A549 (cell line): ENCODE data around the gene PIP5K1A. TPM values are rescaled to one million over a fixed set of nuclear protein-coding genes. Genes with fewer than 3 reads are reported as not detected.
A peak's percentile ranks its signal among the peaks of the same experiment; 100 is the strongest.

Source experiments
- ATAC-seq, 2 experiments: fragments of 200-7000 bp in 1 of 2; fragments of >200 bp in 1 of 2; cut with Nextera tagmentation in 1 of 2; cut with Tn5 transposase in 1 of 2; 3 replicates each; pipeline versions ENCODE4 v1.8.0 to v1.9.1; 2018 to 2020; ENCODE audit warnings: mild to moderate bottlenecking in 1 of 2, moderate library complexity in 1 of 2
- CTCF ChIA-PET: fragments of 300-600 bp; sonication (Branson Sonifier 250); formaldehyde crosslinking; extraction: SDS; loops from one replicate; lab custom pipeline; 2021; ENCODE audit warnings: antibody characterized with exemption, inconsistent platforms; lab: Yijun Ruan, JAX
- POLR2A ChIA-PET: fragments of 350-600 bp; formaldehyde crosslinking; extraction: SDS; loops from one replicate; lab custom pipeline; 2021; ENCODE audit warnings: antibody characterized with exemption, inconsistent platforms; lab: Yijun Ruan, JAX
- DNase-seq, 2 experiments: peaks; one replicate each; pipeline versions ENCODE4 v3.0.0 to v3.0.0-alpha.2; 2011 to 2016; ENCODE audit warnings: low read depth in 1 of 2, low spot score in 1 of 2
- FAIRE-seq: peaks from 2 replicates; lab custom pipeline; 2011; peaks lifted over from hg19 to GRCh38; lab: Jason Lieb, UNC
- H3K27ac ChIP-seq, 2 experiments: fragments of >200 bp; sonication (Bioruptor Twin); formaldehyde crosslinking; 3 replicates each; pipeline ENCODE4 v1.5.1; 2016 to 2017
- H3K4me1 ChIP-seq: fragments of >200 bp; sonication (Bioruptor Twin); formaldehyde crosslinking; 3 replicates; pipeline ENCODE4 v1.6.1; 2016
- H3K4me2 ChIP-seq: fragments of >200 bp; sonication (Bioruptor Twin); formaldehyde crosslinking; 3 replicates; pipeline ENCODE4 v1.6.1; 2016
- H3K4me3 ChIP-seq: fragments of >200 bp; sonication (Bioruptor Twin); formaldehyde crosslinking; 3 replicates; pipeline ENCODE4 v1.5.1; 2016
- H3K9me3 ChIP-seq: fragments of >200 bp; sonication (Bioruptor Twin); formaldehyde crosslinking; 3 replicates; pipeline ENCODE4 v1.6.1; 2016
- CBX2 ChIP-seq: fragments of 200-600 bp; sonication (generic); IDR thresholded peaks from 2 replicates; pipeline ENCODE4 v1.6.1; 2016; ENCODE audit warnings: low read depth, mild to moderate bottlenecking, borderline replicate concordance
- CHD4 ChIP-seq: fragments of 200-600 bp; sonication (generic); IDR thresholded peaks from 2 replicates; pipeline ENCODE4 v1.6.1; 2016; ENCODE audit warnings: antibody characterized with exemption, mild to moderate bottlenecking, borderline replicate concordance
- FOXS1 ChIP-seq: fragments of 250-450 bp; sonication (Bioruptor Pico); IDR thresholded peaks from 2 replicates; pipeline ENCODE4 v1.5.0; 2020; ENCODE audit warnings: mild to moderate bottlenecking, moderate library complexity
- GATA3 ChIP-seq: IDR thresholded peaks from 2 replicates; pipeline ENCODE4 v1.6.1; 2012; ENCODE audit warnings: borderline replicate concordance
- HDAC2 ChIP-seq: fragments of 200-600 bp; sonication (generic); IDR thresholded peaks from 2 replicates; pipeline ENCODE4 v1.6.1; 2016
- HEYL ChIP-seq: fragments of 250-450 bp; sonication (Bioruptor Pico); IDR thresholded peaks from 2 replicates; pipeline ENCODE4 v1.8.0; 2021; ENCODE audit warnings: mild to moderate bottlenecking, moderate library complexity
- MAFK ChIP-seq: fragments of 450-650 bp; IDR thresholded peaks from 2 replicates; pipeline ENCODE4 v1.6.1; 2014; ENCODE audit not compliant: partially characterized antibody
- NR3C1 ChIP-seq: fragments of >200 bp; sonication (Bioruptor Twin); formaldehyde crosslinking; IDR thresholded peaks from 3 replicates; pipeline ENCODE4 v1.6.1; 2017
- PHF8 ChIP-seq: fragments of 200-600 bp; sonication (generic); IDR thresholded peaks from 2 replicates; pipeline ENCODE4 v1.6.1; 2016; ENCODE audit warnings: low read depth, mild to moderate bottlenecking, antibody characterized with exemption, moderate library complexity, borderline replicate concordance
- POLR2A ChIP-seq: IDR thresholded peaks from 2 replicates; pipeline ENCODE4 v1.6.1; 2012; ENCODE audit warnings: mild to moderate bottlenecking, low read length
- POLR2AphosphoS2 ChIP-seq: conservative IDR thresholded peaks from 2 replicates; pipeline ENCODE4 v1.6.1; 2012; ENCODE audit warnings: low read length, improper control_type of control experiment, inconsistent platforms
- RFX5 ChIP-seq: fragments of 450-650 bp; IDR thresholded peaks from 2 replicates; pipeline ENCODE4 v1.7.1; 2014; ENCODE audit warnings: antibody characterized with exemption, mild to moderate bottlenecking, moderate library complexity
- SMC3 ChIP-seq: fragments of >200 bp; sonication (Bioruptor Twin); formaldehyde crosslinking; IDR thresholded peaks from 3 replicates; pipeline ENCODE4 v1.6.1; 2018; ENCODE audit warnings: inconsistent platforms
- SREBF2 ChIP-seq: fragments of 450-650 bp; IDR thresholded peaks from 2 replicates; pipeline ENCODE4 v1.6.1; 2014; ENCODE audit warnings: mild to moderate bottlenecking, moderate library complexity
- TFCP2L1 ChIP-seq: fragments of 250-450 bp; sonication (Bioruptor Pico); IDR thresholded peaks from 2 replicates; pipeline ENCODE4 v1.5.0; 2021; ENCODE audit warnings: mild to moderate bottlenecking
- ZSCAN20 ChIP-seq: fragments of 250-450 bp; sonication (Bioruptor Pico); IDR thresholded peaks from 2 replicates; pipeline ENCODE4 v1.8.0; 2022; ENCODE audit warnings: mild to moderate bottlenecking, moderate library complexity
- WGBS: methylation state at CpG from one replicate; pipeline ENCODE4 v1.1.6; 2017; ENCODE audit errors: missing lambda C conversion rate; 5-methylcytosine and 5-hydroxymethylcytosine counted together
- polyA plus RNA-seq, 4 experiments: library from polyadenylated mRNA; depleted of rRNA in 3 of 4; stranded (reverse); fragments of >200 nt; fragmentation: RNase III in 1 of 4; extraction: RNeasy Plus Mini Kit Qiagen cat#74134 plus additional on column Dnase treatment in 1 of 4; gene quantifications; 2 replicates in 3 of 4; 3 replicates in 1 of 4; pipeline ENCODE4 v1.2.3, GENCODE V29; 2011 to 2017
- TF ChIP-seq, protein P1 (sequence below): fragments of 450-650 bp; IDR thresholded peaks from 2 replicates; pipeline ENCODE4 v1.6.1; 2014; ENCODE audit warnings: antibody characterized with exemption
- TF ChIP-seq, protein P2 (sequence below): fragments of >200 bp; sonication (Bioruptor Twin); formaldehyde crosslinking; IDR thresholded peaks from 3 replicates; pipeline ENCODE4 v1.6.1; 2016
- TF ChIP-seq, protein P3 (sequence below): fragments of >200 bp; sonication (Bioruptor Twin); formaldehyde crosslinking; IDR thresholded peaks from 3 replicates; pipeline ENCODE4 v1.5.1; 2016
- TF ChIP-seq, protein P4 (sequence below): fragments of 150-350 bp; IDR thresholded peaks from 2 replicates; pipeline ENCODE4 v1.6.1; 2014; ENCODE audit warnings: low read depth, mild to moderate bottlenecking, low read length
- TF ChIP-seq, protein P5 (sequence below): fragments of 250-450 bp; sonication (Bioruptor Pico); IDR thresholded peaks from 2 replicates; pipeline ENCODE4 v1.5.0; 2021; ENCODE audit warnings: mild to moderate bottlenecking, moderate library complexity, borderline replicate concordance

The PIP5K1A gene
- polyA plus RNA-seq, 2 of the 4 experiments (the other 2 are of a cell fraction): 50.0 to 129 TPM

DNA sequence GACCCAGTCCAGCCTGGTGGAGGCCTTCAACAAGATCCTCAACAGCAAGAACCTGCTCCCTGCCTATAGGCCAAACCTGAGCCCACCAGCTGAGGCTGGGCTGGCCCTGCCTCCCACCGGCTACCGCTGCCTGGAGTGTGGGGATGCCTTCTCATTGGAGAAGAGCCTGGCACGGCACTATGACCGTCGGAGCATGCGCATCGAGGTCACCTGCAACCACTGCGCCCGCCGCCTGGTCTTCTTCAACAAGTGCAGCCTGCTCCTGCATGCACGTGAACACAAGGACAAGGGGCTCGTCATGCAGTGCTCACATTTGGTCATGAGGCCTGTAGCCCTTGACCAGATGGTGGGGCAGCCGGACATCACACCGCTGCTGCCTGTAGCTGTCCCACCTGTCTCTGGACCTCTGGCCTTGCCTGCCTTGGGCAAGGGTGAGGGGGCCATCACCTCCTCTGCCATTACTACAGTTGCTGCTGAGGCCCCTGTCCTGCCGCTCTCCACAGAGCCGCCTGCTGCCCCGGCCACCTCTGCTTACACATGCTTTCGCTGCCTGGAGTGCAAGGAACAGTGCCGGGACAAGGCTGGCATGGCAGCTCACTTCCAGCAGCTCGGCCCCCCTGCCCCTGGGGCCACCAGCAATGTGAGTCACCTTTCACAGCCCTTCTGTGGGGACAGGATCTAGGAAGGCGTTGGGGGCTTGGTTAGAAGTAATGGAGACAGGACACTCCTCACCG is 89.6 kb downstream of the PIP5K1A start:
- CTCF ChIA-PET: interaction anchor here (1.5 to 2.8 kb wide), 2 partner anchors 13 to 53 kb away, joined by 7 to 12 read pairs; no protein-coding TSS in a partner anchor
- no peak for TF ChIP-seq POLR2A
- TF ChIP-seq HEYL (CRISPR knock-in tag): no peak
- no peak for TF ChIP-seq CHD4
- TF ChIP-seq, protein P1, sequence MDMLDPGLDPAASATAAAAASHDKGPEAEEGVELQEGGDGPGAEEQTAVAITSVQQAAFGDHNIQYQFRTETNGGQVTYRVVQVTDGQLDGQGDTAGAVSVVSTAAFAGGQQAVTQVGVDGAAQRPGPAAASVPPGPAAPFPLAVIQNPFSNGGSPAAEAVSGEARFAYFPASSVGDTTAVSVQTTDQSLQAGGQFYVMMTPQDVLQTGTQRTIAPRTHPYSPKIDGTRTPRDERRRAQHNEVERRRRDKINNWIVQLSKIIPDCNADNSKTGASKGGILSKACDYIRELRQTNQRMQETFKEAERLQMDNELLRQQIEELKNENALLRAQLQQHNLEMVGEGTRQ: no peak
- TF ChIP-seq PHF8: no peak
- DNase-seq (no peak), ATAC-seq (no peak), FAIRE-seq (no peak)
- POLR2A ChIA-PET: no interaction called here
- no peak overlapping the region for H3K27ac ChIP-seq
- no peak overlapping the region for H3K4me2 ChIP-seq
- peaks cover 13% of the 10 kb centered on the region for H3K4me1 ChIP-seq
- H3K4me3 ChIP-seq: no peak overlapping the region
- H3K9me3 ChIP-seq: no peaks in the 10 kb centered on the region
- 94% methylated on average over 16 of the region's 22 CpGs for WGBS

DNA sequence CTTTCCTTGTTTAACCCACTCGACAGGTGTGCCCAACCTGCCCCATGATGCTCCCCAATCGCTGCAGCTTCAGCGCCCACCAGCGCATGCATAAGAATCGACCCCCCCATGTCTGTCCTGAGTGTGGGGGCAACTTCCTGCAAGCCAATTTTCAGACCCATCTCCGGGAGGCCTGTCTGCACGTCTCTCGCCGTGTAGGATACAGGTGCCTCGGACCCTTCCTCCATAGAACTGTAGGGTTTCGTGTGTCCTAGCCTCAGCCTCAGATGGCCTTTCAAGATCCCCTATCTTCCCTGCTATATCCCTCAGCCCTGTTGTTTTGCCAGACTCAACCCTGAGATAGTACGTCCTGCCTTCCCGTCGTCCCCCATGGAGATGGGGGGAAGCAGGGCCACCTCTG is 90.2 kb downstream of the PIP5K1A start:
- POLR2A ChIA-PET: no interaction called here

DNA sequence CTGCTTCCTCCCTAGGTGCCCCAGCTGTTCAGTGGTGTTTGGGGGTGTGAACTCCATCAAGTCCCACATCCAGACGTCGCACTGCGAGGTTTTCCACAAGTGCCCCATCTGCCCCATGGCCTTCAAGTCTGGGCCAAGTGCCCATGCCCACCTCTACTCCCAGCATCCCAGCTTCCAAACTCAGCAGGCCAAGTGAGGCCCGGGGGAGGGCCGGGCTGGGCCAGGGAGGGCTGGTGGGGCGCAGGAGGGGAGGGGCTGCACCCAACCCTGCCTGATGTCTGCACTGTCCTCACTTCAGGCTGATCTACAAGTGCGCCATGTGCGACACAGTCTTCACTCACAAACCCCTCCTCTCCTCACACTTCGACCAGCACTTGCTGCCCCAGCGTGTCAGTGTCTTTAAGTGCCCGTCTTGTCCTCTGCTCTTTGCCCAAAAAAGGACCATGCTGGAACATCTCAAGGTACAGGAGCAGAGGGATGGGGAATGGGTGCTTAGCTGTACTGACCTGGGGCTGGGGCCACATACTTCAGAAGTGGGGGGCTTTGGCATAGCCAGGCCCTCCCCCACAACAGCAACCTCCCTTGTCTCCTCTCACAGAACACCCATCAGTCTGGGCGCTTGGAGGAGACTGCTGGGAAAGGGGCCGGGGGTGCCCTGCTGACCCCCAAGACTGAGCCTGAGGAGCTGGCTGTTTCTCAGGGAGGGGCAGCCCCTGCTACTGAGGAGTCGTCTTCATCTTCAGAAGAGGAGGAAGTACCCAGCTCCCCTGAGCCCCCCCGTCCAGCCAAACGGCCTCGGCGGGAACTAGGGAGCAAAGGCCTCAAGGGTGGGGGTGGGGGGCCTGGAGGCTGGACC is 91.0 kb downstream of the PIP5K1A start:
- CTCF ChIA-PET: interaction anchor here (0.6 to 2.8 kb wide), 4 partner anchors 11 to 52 kb away, joined by 3 to 12 read pairs (median 8); no protein-coding TSS in a partner anchor
- Histone ChIP-seq H3K27ac (peak overlapping the region in 1 of 2 experiments; percentile 7; a peak in 1 of 6 replicates), H3K9me3 (no peaks in the 10 kb centered on the region), H3K4me2 (no peak overlapping the region), H3K4me3 (no peak overlapping the region), H3K4me1 (peaks cover under 1% of the 10 kb centered on the region; the same call in 1 of the 3 replicates)
- FAIRE-seq (no peak), DNase-seq (no peak), ATAC-seq (no peak; a peak in 1 of 6 replicates)
- TF ChIP-seq SREBF2: no peak
- TF ChIP-seq, protein P2, sequence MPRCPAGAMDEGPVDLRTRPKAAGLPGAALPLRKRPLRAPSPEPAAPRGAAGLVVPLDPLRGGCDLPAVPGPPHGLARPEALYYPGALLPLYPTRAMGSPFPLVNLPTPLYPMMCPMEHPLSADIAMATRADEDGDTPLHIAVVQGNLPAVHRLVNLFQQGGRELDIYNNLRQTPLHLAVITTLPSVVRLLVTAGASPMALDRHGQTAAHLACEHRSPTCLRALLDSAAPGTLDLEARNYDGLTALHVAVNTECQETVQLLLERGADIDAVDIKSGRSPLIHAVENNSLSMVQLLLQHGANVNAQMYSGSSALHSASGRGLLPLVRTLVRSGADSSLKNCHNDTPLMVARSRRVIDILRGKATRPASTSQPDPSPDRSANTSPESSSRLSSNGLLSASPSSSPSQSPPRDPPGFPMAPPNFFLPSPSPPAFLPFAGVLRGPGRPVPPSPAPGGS: no peak
- no peak for TF ChIP-seq CHD4
- no peak for TF ChIP-seq RFX5
- TF ChIP-seq PHF8: no peak
- TF ChIP-seq POLR2AphosphoS2: no peak
- no peak for TF ChIP-seq SMC3
- TF ChIP-seq, protein P3, sequence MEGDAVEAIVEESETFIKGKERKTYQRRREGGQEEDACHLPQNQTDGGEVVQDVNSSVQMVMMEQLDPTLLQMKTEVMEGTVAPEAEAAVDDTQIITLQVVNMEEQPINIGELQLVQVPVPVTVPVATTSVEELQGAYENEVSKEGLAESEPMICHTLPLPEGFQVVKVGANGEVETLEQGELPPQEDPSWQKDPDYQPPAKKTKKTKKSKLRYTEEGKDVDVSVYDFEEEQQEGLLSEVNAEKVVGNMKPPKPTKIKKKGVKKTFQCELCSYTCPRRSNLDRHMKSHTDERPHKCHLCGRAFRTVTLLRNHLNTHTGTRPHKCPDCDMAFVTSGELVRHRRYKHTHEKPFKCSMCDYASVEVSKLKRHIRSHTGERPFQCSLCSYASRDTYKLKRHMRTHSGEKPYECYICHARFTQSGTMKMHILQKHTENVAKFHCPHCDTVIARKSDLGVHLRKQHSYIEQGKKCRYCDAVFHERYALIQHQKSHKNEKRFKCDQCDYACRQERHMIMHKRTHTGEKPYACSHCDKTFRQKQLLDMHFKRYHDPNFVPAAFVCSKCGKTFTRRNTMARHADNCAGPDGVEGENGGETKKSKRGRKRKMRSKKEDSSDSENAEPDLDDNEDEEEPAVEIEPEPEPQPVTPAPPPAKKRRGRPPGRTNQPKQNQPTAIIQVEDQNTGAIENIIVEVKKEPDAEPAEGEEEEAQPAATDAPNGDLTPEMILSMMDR: no peak
- TF ChIP-seq GATA3: no peak
- no peak for TF ChIP-seq CBX2
- TF ChIP-seq TFCP2L1 (CRISPR knock-in tag): no peak
- TF ChIP-seq MAFK: no peak
- TF ChIP-seq, protein P4, sequence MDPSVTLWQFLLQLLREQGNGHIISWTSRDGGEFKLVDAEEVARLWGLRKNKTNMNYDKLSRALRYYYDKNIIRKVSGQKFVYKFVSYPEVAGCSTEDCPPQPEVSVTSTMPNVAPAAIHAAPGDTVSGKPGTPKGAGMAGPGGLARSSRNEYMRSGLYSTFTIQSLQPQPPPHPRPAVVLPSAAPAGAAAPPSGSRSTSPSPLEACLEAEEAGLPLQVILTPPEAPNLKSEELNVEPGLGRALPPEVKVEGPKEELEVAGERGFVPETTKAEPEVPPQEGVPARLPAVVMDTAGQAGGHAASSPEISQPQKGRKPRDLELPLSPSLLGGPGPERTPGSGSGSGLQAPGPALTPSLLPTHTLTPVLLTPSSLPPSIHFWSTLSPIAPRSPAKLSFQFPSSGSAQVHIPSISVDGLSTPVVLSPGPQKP: no peak
- TF ChIP-seq ZSCAN20 (CRISPR knock-in tag): no peak
- POLR2A ChIA-PET: no interaction called here
- 92% methylated on average over 13 of the region's 18 CpGs for WGBS

More for the DNA sequence above, 90.2 kb downstream of the PIP5K1A start:
- no peak overlapping the region for H3K27ac ChIP-seq
- TF ChIP-seq FOXS1 (CRISPR knock-in tag) (no peak), MAFK (no peak), CHD4 (no peak), NR3C1 (no peak), HDAC2 (no peak)
- TF ChIP-seq, protein P5, sequence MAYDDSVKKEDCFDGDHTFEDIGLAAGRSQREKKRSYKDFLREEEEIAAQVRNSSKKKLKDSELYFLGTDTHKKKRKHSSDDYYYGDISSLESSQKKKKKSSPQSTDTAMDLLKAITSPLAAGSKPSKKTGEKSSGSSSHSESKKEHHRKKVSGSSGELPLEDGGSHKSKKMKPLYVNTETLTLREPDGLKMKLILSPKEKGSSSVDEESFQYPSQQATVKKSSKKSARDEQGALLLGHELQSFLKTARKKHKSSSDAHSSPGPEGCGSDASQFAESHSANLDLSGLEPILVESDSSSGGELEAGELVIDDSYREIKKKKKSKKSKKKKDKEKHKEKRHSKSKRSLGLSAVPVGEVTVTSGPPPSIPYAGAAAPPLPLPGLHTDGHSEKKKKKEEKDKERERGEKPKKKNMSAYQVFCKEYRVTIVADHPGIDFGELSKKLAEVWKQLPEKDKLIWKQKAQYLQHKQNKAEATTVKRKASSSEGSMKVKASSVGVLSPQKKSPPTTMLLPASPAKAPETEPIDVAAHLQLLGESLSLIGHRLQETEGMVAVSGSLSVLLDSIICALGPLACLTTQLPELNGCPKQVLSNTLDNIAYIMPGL: no peak
- TF ChIP-seq, protein P2: no peak
- DNase-seq: no peak
- ATAC-seq: no peak
- no peaks in the 10 kb centered on the region for H3K9me3 ChIP-seq
- CTCF ChIA-PET: interaction anchor here (0.6 to 2.8 kb wide), 3 partner anchors 12 to 52 kb away, joined by 3 to 12 read pairs (median 7); no protein-coding TSS in a partner anchor
- H3K4me3 ChIP-seq: no peak overlapping the region
- H3K4me2 ChIP-seq: no peak overlapping the region
- no peak for FAIRE-seq
- 89% methylated on average over 14 of the region's 14 CpGs for WGBS
- peaks cover 8% of the 10 kb centered on the region for H3K4me1 ChIP-seq
